HFFc6 (cell line): Measurements from ENCODE around the gene CALY. TPM values are rescaled to one million over a fixed set of nuclear protein-coding genes. Genes with fewer than 3 reads are reported as not detected.

Source experiments
- DNase-seq: peaks from one replicate; pipeline ENCODE4 v3.0.0-alpha.2; 2018
- H3K27ac Mint-ChIP-seq: 2 replicates; pipeline ENCODE4 v1.8.0; 2020; ENCODE audit warnings: mild to moderate bottlenecking, mixed read lengths
- H3K27me3 Mint-ChIP-seq: 2 replicates; pipeline ENCODE4 v1.8.0; 2021; ENCODE audit warnings: mild to moderate bottlenecking, moderate library complexity, mixed read lengths; ENCODE audit not compliant: insufficient read depth
- H3K36me3 Mint-ChIP-seq: 2 replicates; pipeline ENCODE4 v1.8.0; 2021; ENCODE audit warnings: low read depth, mixed read lengths
- H3K4me1 Mint-ChIP-seq: 2 replicates; pipeline ENCODE4 v1.8.0; 2020; ENCODE audit warnings: low read depth, mixed read lengths
- H3K4me3 Mint-ChIP-seq: 2 replicates; pipeline ENCODE4 v1.8.0; 2020; ENCODE audit warnings: mild to moderate bottlenecking, moderate library complexity, mixed read lengths
- H3K9me3 Mint-ChIP-seq: 2 replicates; pipeline ENCODE4 v1.8.0; 2020; ENCODE audit warnings: mild to moderate bottlenecking, mixed read lengths
- total RNA-seq, 6 experiments: library from RNA; stranded (reverse); fragmentation: NEBNext Ultra II Directional; extraction: Animal tissue kit (Norgen Biotek cat#: 25700); gene quantifications; 2 replicates in 1 of 6; 3 replicates in 5 of 6; pipeline ENCODE4 v1.2.3, GENCODE V29; 2021
- TF ChIP-seq, protein P1 (sequence below): fragments of 200-600 bp; sonication (generic); IDR thresholded peaks from 2 replicates; pipeline ENCODE4 v1.5.0; 2021; ENCODE audit warnings: antibody characterized with exemption, mild to moderate bottlenecking

CALY gene
- total RNA-seq, 6 experiments from 2014 or later: 0.31 TPM; not detected in 5

DNA sequence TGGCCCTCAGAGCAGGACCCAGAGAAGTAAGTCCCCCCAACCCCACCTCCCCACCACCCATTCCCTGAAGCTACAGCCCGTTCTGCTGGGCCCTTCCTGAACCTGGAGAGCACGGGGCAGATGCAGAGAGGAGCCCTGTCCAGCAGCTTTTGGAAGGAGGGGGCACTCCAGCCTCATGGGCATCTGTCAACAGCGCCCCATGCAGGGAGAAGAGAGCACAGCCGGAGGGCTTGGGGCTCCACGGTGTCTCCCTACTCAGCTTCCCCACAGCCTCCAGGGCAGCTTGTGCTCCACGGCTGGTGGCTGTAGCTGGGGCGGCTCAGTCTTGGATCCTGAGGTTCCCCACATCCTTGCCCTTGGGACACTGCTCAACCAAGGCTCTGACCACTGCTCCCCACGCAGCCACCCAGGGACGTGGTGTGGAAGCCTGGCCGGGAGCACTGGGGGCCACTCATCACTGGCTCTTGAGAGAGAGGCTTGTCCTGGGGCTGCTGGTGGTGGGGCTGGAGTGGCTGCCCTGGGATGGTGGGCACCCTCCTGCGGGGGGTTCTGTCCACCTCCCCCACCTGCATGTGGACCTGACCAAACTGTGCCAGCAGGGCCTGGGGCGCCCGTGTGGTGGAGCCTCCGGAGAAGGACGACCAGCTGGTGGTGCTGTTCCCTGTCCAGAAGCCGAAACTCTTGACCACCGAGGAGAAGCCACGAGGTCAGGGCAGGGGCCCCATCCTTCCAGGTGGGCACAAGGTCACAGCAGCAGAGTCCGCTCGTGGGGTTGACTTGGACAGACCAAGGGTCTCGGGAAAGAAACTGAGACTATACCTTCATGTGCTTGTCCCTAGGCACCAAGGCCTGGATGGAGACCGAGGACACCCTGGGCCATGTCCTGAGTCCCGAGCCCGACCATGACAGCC lies 15.0 kb upstream of the CALY start:
- Mint-ChIP-seq H3K9me3 (no peaks in the 10 kb centered on the region), H3K4me1 (no peaks in the 10 kb centered on the region), H3K4me3 (no peak overlapping the region), H3K36me3 (no peaks in the 10 kb centered on the region), H3K27ac (no peak overlapping the region), H3K27me3 (peaks cover 7% of the 10 kb centered on the region)
- TF ChIP-seq, protein P1, sequence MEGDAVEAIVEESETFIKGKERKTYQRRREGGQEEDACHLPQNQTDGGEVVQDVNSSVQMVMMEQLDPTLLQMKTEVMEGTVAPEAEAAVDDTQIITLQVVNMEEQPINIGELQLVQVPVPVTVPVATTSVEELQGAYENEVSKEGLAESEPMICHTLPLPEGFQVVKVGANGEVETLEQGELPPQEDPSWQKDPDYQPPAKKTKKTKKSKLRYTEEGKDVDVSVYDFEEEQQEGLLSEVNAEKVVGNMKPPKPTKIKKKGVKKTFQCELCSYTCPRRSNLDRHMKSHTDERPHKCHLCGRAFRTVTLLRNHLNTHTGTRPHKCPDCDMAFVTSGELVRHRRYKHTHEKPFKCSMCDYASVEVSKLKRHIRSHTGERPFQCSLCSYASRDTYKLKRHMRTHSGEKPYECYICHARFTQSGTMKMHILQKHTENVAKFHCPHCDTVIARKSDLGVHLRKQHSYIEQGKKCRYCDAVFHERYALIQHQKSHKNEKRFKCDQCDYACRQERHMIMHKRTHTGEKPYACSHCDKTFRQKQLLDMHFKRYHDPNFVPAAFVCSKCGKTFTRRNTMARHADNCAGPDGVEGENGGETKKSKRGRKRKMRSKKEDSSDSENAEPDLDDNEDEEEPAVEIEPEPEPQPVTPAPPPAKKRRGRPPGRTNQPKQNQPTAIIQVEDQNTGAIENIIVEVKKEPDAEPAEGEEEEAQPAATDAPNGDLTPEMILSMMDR: 0 out of 2 replicates have a peak, but pooled peaks have one; percentile 13
- no peak for DNase-seq

DNA sequence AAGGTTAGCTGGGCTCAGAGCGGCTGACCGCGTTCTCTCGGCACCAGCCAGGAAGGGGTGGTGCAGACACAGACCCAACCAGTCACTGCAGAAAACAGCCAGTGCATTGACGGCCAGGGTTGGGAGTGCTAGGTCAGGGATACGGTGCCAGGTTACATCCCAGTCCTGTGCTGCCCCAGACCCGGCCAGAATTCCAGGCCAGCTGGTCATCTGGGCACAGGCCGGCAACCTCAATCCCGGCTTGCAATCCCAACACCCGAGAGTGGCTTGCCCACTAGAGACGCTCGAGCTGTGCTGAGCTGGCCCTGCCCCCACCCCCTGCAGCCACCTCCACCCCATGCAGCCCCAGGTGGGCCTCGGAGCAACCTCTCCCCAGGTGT lies 14.2 kb upstream of the CALY start:
- H3K4me3 Mint-ChIP-seq: no peak overlapping the region
- no peaks in the 10 kb centered on the region for H3K9me3 Mint-ChIP-seq

DNA sequence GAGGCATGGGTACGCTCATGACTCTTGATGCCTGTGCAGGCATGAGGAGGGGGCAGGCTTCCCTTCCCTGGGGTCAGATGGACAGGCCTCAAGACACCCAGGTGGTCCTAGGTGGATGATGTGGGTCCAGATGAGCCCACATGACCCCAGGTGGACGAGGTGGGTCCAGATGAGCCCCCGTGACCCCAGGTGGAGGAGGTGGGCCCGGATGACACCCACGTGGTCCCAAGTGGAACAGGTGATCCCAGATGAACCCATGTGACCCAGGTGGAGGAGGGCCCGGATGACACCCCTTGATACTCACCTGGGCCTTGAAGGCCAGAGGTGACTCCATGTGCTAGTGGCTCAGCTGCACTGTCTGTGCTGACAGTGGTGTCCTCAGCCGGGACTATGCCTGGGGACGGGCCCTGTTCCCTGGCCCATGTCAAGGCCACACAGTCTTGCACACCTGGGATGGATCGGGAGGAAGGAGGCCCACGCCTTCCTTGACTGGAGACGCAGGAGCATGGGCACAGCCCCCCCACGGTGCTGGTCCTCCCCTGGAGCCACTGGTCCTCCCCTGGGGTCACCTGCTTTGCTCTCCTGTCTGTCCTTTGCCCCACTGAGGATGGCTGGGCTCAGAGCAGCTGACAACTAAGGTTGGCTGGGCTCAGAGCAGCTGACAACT lies 13.7 kb upstream of the CALY start:
- Mint-ChIP-seq H3K9me3 (no peaks in the 10 kb centered on the region), H3K27me3 (peaks cover 13% of the 10 kb centered on the region), H3K27ac (no peak overlapping the region), H3K4me1 (no peaks in the 10 kb centered on the region), H3K4me3 (no peak overlapping the region), H3K36me3 (no peaks in the 10 kb centered on the region)
- TF ChIP-seq, protein P1: no peak
- no peak for DNase-seq

More for the DNA sequence above, 14.2 kb upstream of the CALY start:
- DNase-seq: no peak
- Mint-ChIP-seq H3K27ac (no peak overlapping the region), H3K27me3 (peaks cover 11% of the 10 kb centered on the region), H3K36me3 (no peaks in the 10 kb centered on the region), H3K4me1 (no peaks in the 10 kb centered on the region)
- TF ChIP-seq, protein P1: no peak

DNA sequence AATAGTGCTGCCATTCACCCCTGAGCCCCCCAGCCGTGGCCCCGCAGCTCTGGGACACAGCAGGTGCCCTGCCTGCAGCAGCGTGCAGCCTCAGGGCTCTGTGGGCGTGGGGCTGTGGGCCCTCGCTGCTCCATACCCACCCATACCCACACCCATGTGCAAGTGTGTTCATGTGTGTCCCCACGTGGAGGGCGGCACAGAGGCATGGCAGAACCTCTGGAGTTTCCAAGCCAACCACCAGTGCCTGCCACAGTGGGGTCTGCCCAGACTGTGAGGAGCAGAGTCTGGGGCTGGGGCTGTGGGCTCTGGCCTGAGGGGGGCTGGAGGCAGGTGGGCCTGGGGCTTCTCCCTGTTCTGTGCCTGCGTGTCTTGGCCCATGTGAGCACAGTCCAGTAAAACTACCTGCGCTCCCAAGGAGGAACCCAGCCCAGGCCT lies 12.9 kb upstream of the CALY start:
- peaks cover 14% of the 10 kb centered on the region for H3K27me3 Mint-ChIP-seq
- H3K36me3 Mint-ChIP-seq: no peaks in the 10 kb centered on the region
- TF ChIP-seq, protein P1: no peak
- H3K27ac Mint-ChIP-seq: no peak overlapping the region
- no peak for DNase-seq
- H3K4me1 Mint-ChIP-seq: no peaks in the 10 kb centered on the region
- no peak overlapping the region for H3K4me3 Mint-ChIP-seq
- H3K9me3 Mint-ChIP-seq: no peaks in the 10 kb centered on the region

DNA sequence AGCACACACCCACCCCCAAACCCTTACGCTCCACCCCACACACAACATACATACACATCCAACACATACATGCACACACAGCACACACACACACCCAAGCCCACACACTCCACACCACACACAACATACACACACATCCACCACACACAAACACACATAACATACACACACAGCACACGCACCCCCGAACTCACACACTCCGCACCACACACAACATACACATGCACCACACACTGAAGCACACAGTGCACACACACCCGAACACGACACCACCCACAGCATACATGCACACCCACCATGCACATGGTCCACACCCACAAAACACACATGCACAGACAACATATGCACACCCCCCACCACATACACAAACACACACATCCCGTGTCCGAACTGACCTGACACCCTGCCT lies 12.5 kb upstream of the CALY start:
- Mint-ChIP-seq H3K4me1 (no peaks in the 10 kb centered on the region), H3K4me3 (no peak overlapping the region), H3K27me3 (peaks cover 14% of the 10 kb centered on the region), H3K27ac (no peak overlapping the region), H3K9me3 (no peaks in the 10 kb centered on the region), H3K36me3 (no peaks in the 10 kb centered on the region)
- DNase-seq: no peak
- TF ChIP-seq, protein P1: no peak
